Body of pancreas (tissue), 4 donors: Measurements from ENCODE around the gene SFTPA1.
"Not testable (repeated sequence)": the region's sequence is repeated elsewhere in the genome, so short reads cannot be mapped to it uniquely, and the experiment has no call there.

Experiments used
- CTCF ChIP-seq, 7 experiments: fragments of 450-650 bp in 4 of 7; fragments of 200-600 bp in 3 of 7; sonication (generic) in 3 of 7; IDR thresholded peaks; one replicate each; pipeline ENCODE4 v1.5.1; 2016 to 2019; ENCODE audit warnings: antibody characterized with exemption in 7 of 7
- POLR2A ChIP-seq, 3 donors: fragments of 450-650 bp; IDR thresholded peaks; one replicate each; pipeline ENCODE4 v1.6.1; 2016; ENCODE audit warnings: antibody characterized with exemption in 3 of 3, mild to moderate bottlenecking in 2 of 3

- not testable (repeated sequence) for TF ChIP-seq CTCF, POLR2A (IDR thresholded peaks at IDR 0.05)
These were observed 52.5 kb downstream of the SFTPA1 start for GRCh38 chr10:79663287-79663686.
